Activated CD8-positive, alpha-beta T cell treated with anti-CD3 and anti-CD28 coated beads for 36 hours (primary cell): ENCODE results near the gene ANKRD13C. TPM values are rescaled to one million over a fixed set of nuclear protein-coding genes. Genes with fewer than 3 reads are reported as not detected.
"Not testable (repeated sequence)": the region's sequence is repeated elsewhere in the genome, so short reads cannot be mapped to it uniquely, and the experiment has no call there.

Experiments
- ATAC-seq: fragments of 200-7000 bp; cut with Tn5 transposase; one replicate; pipeline ENCODE4 v1.10.0; 2021; ENCODE audit warnings: mild to moderate bottlenecking, moderate library complexity
- CTCF ChIA-PET: fragments of 350-600 bp; sonication (Branson Sonifier 250); formaldehyde crosslinking; loops from one replicate; lab custom pipeline; 2021; ENCODE audit warnings: antibody characterized with exemption; lab: Charles Lee
- POLR2A ChIA-PET: fragments of 350-600 bp; sonication (Branson Sonifier 250); formaldehyde crosslinking; loops from one replicate; lab custom pipeline; 2021; ENCODE audit warnings: antibody characterized with exemption; lab: Charles Lee
- DNase-seq: peaks from one replicate; pipeline ENCODE4 v3.0.0-alpha.2; 2020
- H3K27ac Mint-ChIP-seq: one replicate; pipeline ENCODE4 v1.8.0; 2021; ENCODE audit warnings: mild to moderate bottlenecking, mixed read lengths
- H3K27me3 Mint-ChIP-seq: one replicate; pipeline ENCODE4 v1.8.0; 2021; ENCODE audit warnings: mixed read lengths
- H3K36me3 Mint-ChIP-seq: one replicate; pipeline ENCODE4 v1.8.0; 2021; ENCODE audit warnings: low read depth, mixed read lengths
- H3K4me1 Mint-ChIP-seq: one replicate; pipeline ENCODE4 v1.8.0; 2021; ENCODE audit warnings: low read depth, mixed read lengths
- H3K4me3 Mint-ChIP-seq: one replicate; pipeline ENCODE4 v1.8.0; 2021; ENCODE audit warnings: mild to moderate bottlenecking, moderate library complexity, mixed read lengths
- H3K9me3 Mint-ChIP-seq: one replicate; pipeline ENCODE4 v1.8.0; 2021; ENCODE audit warnings: mixed read lengths
- CTCF ChIP-seq: fragments of 200-600 bp; IDR thresholded peaks from one replicate; pipeline ENCODE4 v1.8.0; 2022; ENCODE audit warnings: antibody characterized with exemption, mild to moderate bottlenecking
- intact Hi-C: fragments of 100-400 bp; cut with micrococcal nuclease; formaldehyde crosslinking; loops from one replicate; pipeline ENCODE4 v1.10.0; 2022
- total RNA-seq, 2 experiments: library from RNA; stranded (reverse); gene quantifications; one replicate each; pipeline ENCODE4 v1.2.3, GENCODE V29; 2021

ANKRD13C gene
- total RNA-seq, 2 experiments from 2014 or later, result 15.1 to 16.9 TPM

DNA sequence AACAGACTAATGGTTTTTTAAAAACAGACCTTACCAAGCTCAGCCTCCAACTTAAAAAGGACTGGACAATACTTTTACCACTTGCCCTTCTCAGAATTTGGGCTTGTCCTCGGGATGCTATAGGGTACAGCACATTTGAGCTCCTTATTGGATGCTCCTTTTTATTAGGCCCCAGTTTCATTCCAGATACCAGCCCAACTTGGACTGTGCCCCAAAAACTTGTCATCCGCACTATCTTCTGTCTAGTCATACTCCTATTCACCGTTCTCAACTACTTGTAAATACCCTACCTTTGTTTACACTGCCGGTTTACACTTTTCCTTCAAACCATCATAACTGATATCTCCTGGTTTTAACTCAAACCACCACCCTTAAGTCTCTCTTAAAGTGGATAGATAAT, 17.9 kb upstream of the ANKRD13C start:
- POLR2A ChIA-PET, result no interaction called here
- Mint-ChIP-seq H3K27ac (no peak overlapping the region), H3K4me1 (no peaks in the 10 kb centered on the region), H3K4me3 (no peak overlapping the region), H3K9me3 (no peaks in the 10 kb centered on the region), H3K36me3 (peaks cover 3% of the 10 kb centered on the region), H3K27me3 (no peaks in the 10 kb centered on the region)
- TF ChIP-seq CTCF, result no peak
- ATAC-seq (no peak), DNase-seq (no peak)
- CTCF ChIA-PET, result no interaction called here
- intact Hi-C loops, result no loop called here

- not testable (repeated sequence) for ATAC-seq, H3K27ac Mint-ChIP-seq
These were observed 17.1 kb upstream of the ANKRD13C start for GRCh38 chr1:70371586-70371985.

DNA sequence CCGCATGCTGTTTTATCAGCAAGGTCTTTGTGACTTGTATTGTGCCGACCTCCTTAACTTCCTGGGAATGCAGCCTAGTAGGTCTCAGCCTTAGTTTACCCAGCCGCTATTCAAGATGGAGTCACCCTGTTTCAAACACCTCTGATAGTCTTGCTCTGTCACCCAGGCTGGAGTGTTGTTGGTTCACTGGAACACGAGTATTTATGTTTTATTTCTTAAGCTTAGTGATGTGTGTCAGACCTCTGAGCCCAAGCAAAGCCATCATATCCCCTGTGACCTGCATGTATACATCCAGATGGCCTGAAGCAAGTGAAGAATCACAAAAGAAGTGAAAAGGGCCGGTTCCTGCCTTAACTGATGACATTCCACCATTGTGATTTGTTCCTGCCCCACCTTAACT, 12.9 kb upstream of the ANKRD13C start:
- H3K27ac Mint-ChIP-seq, intact Hi-C loops, H3K4me1 Mint-ChIP-seq, CTCF ChIA-PET, H3K4me3 Mint-ChIP-seq, H3K27me3 Mint-ChIP-seq, POLR2A ChIA-PET, DNase-seq, ATAC-seq, H3K36me3 Mint-ChIP-seq, H3K9me3 Mint-ChIP-seq: not testable (repeated sequence)

More at GRCh38 chr1:70371586-70371985, 17.1 kb upstream of the ANKRD13C start:
- H3K27me3 Mint-ChIP-seq, POLR2A ChIA-PET, H3K9me3 Mint-ChIP-seq, H3K4me1 Mint-ChIP-seq, DNase-seq, intact Hi-C loops, CTCF ChIA-PET, H3K4me3 Mint-ChIP-seq, H3K36me3 Mint-ChIP-seq: not testable (repeated sequence)

- DNase-seq, CTCF ChIA-PET, H3K27ac Mint-ChIP-seq, ATAC-seq, H3K4me3 Mint-ChIP-seq, H3K36me3 Mint-ChIP-seq, H3K27me3 Mint-ChIP-seq, POLR2A ChIA-PET, H3K4me1 Mint-ChIP-seq, H3K9me3 Mint-ChIP-seq, intact Hi-C loops: not testable (repeated sequence)
These were observed 12.5 kb upstream of the ANKRD13C start for GRCh38 chr1:70366997-70367396.

DNA sequence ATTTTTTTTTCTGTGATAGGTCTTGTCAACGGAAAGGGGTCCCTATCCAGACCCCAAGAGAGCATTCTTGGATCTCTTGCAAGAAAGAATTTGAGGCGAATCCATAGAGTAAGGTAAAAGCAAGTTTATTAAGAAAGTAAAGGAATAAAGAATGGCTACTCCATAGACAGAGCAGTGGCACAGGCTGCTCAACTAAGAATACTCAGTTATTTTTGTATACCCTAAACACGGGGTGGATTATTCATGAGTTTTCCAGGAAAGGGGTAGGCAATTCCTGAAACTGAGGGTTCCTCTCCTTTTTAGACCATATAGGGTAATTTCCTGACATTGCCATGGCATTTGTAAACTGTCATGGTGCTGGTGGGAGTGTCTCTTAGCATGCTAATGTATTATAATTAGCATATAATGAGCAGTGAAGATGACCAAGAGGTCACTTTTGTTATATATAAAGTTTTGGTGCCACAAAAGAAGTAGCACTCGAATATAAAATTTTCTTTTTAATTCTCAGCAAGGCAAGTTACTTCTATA, 12.0 kb upstream of the ANKRD13C start:
- H3K4me1 Mint-ChIP-seq, H3K27ac Mint-ChIP-seq, DNase-seq, CTCF ChIA-PET, POLR2A ChIA-PET, H3K4me3 Mint-ChIP-seq, H3K27me3 Mint-ChIP-seq, H3K36me3 Mint-ChIP-seq, H3K9me3 Mint-ChIP-seq, intact Hi-C loops, ATAC-seq: not testable (repeated sequence)

GRCh38 chr1:70364439-70364838, 9.9 kb upstream of the ANKRD13C start:
- Mint-ChIP-seq H3K9me3 (no peaks in the 10 kb centered on the region), H3K36me3 (peaks cover 5% of the 10 kb centered on the region), H3K27me3 (no peaks in the 10 kb centered on the region), H3K4me1 (no peaks in the 10 kb centered on the region), H3K4me3 (no peak overlapping the region), H3K27ac (no peak overlapping the region)
- intact Hi-C loops, result no loop called here
- no peak for TF ChIP-seq CTCF
- ATAC-seq (no peak), DNase-seq (no peak)
- ChIA-PET POLR2A (no interaction called here), CTCF (no interaction called here)

- no peak for ATAC-seq
- Mint-ChIP-seq H3K4me1 (no peaks in the 10 kb centered on the region), H3K4me3 (no peak overlapping the region), H3K27ac (no peak overlapping the region), H3K9me3 (no peaks in the 10 kb centered on the region), H3K36me3 (peaks cover 7% of the 10 kb centered on the region), H3K27me3 (no peaks in the 10 kb centered on the region)
- ChIA-PET CTCF (no interaction called here), POLR2A (no interaction called here)
- no peak for TF ChIP-seq CTCF
- intact Hi-C loops, result no loop called here
- no peak for DNase-seq
These were observed 7.3 kb upstream of the ANKRD13C start for GRCh38 chr1:70361727-70362398.
